K562 (cell line): ENCODE results near the gene RNF144A. TPM values are rescaled to one million over a fixed set of nuclear protein-coding genes. Genes with fewer than 3 reads are reported as not detected.
A peak's percentile ranks its signal among the peaks of the same experiment; 100 is the strongest.

ENCODE experiments used
- FOXM1 ChIP-seq, 2 experiments: fragments of 450-650 bp in 1 of 2; sonication (generic) in 1 of 2; formaldehyde crosslinking in 1 of 2; IDR thresholded peaks; 2 replicates each; pipeline versions ENCODE4 v1.6.1 to v1.9.0; 2017 to 2022; ENCODE audit warnings: low read depth in 2 of 2, mild to moderate bottlenecking in 2 of 2, missing genetic modification reagents in 1 of 2, moderate library complexity in 1 of 2
- KLF1 ChIP-seq: fragments of 450-650 bp; IDR thresholded peaks from 2 replicates; pipeline ENCODE4 v1.6.1; 2016; ENCODE audit warnings: missing genetic modification characterization, missing compliant biosample characterization
- MEF2A ChIP-seq: IDR thresholded peaks from 2 replicates; pipeline ENCODE4 v1.6.1; 2011; ENCODE audit warnings: low read depth, mild to moderate bottlenecking, low read length, moderate library complexity; ENCODE audit not compliant: control insufficient read depth
- POLR2A ChIP-seq: fragments of 450-650 bp; conservative IDR thresholded peaks from 2 replicates; pipeline ENCODE4 v1.6.1; 2016
- POLR3G ChIP-seq: IDR thresholded peaks from 2 replicates; pipeline ENCODE4 v1.6.1; 2011; ENCODE audit not compliant: insufficient read length, insufficient replicate concordance; ENCODE audit errors: extremely low read depth
- RBBP5 ChIP-seq: fragments of 200-600 bp; sonication (generic); IDR thresholded peaks from 2 replicates; pipeline ENCODE4 v1.6.1; 2012; ENCODE audit warnings: borderline replicate concordance, mild to moderate bottlenecking, low read length, control low read depth, inconsistent platforms; ENCODE audit not compliant: insufficient read depth, poor library complexity, severe bottlenecking
- SMARCB1 ChIP-seq: IDR thresholded peaks from 2 replicates; pipeline ENCODE4 v1.6.1; 2011; ENCODE audit warnings: improper control_type of control experiment, low read depth; ENCODE audit not compliant: insufficient read length
- TCF15 ChIP-seq: fragments of 250-450 bp; sonication (Bioruptor Pico); IDR thresholded peaks from 2 replicates; pipeline ENCODE4 v1.8.0; 2022; ENCODE audit warnings: moderate library complexity, mild to moderate bottlenecking, inconsistent platforms
- TFAP4 ChIP-seq: sonication (generic); formaldehyde crosslinking; IDR thresholded peaks from 2 replicates; pipeline ENCODE4 v1.8.0; 2022; ENCODE audit warnings: missing genetic modification reagents, mild to moderate bottlenecking, moderate library complexity, borderline replicate concordance
- ZBTB12 ChIP-seq: fragments of 250-450 bp; sonication (Bioruptor Pico); IDR thresholded peaks from 2 replicates; pipeline ENCODE4 v1.4.0; 2020
- polyA plus RNA-seq, 8 experiments: library from polyadenylated mRNA; depleted of rRNA in 4 of 8; stranded (reverse) in 5 of 8; unstranded in 3 of 8; fragments of >200 nt; fragmentation: Nextera tagmentation in 2 of 8; fragmentation: Illumina TruSeq in 1 of 8; extraction: Ambion mirVana in 2 of 8; extraction: Trizol in 1 of 8; gene quantifications; 2 replicates each; pipeline versions ENCODE4 v1.2.1 to v1.2.3, GENCODE V29; 2011 to 2014; ENCODE audit warnings: inconsistent platforms in 1 of 8, missing spikeins in 1 of 8
- total RNA-seq, 7 experiments: library from RNA; depleted of rRNA in 6 of 7; stranded (reverse); fragments of >200 nt in 6 of 7; fragmentation: Illumina TruSeq in 2 of 7; extraction: Trizol in 2 of 7; gene quantifications; 2 replicates each; pipeline versions ENCODE4 v1.2.1 to v1.2.3, GENCODE V29; 2011 to 2021; ENCODE audit warnings: low replicate concordance in 1 of 7
- TF ChIP-seq, protein P1 (sequence below): sonication (generic); IDR thresholded peaks from 2 replicates; pipeline ENCODE4 v1.6.1; 2016
- TF ChIP-seq, protein P2 (sequence below): sonication (generic); formaldehyde crosslinking; IDR thresholded peaks from 2 replicates; pipeline ENCODE4 v1.8.1; 2023; ENCODE audit warnings: mild to moderate bottlenecking, missing genetic modification reagents
- TF ChIP-seq, protein P3 (sequence below): sonication (generic); formaldehyde crosslinking; IDR thresholded peaks from 2 replicates; pipeline ENCODE4 v1.8.0; 2022; ENCODE audit warnings: mild to moderate bottlenecking, missing genetic modification reagents
- TF ChIP-seq, protein P4 (sequence below): sonication (generic); formaldehyde crosslinking; IDR thresholded peaks from 2 replicates; pipeline ENCODE4 v1.9.0; 2022; ENCODE audit warnings: mild to moderate bottlenecking, missing genetic modification reagents

RNF144A gene
- total and polyA plus RNA-seq, 9 of the 15 experiments (the other 6 are each of a cell fraction or from before 2014, with no cell fraction given) = 0.96 to 11.3 (median 6.2) TPM

DNA sequence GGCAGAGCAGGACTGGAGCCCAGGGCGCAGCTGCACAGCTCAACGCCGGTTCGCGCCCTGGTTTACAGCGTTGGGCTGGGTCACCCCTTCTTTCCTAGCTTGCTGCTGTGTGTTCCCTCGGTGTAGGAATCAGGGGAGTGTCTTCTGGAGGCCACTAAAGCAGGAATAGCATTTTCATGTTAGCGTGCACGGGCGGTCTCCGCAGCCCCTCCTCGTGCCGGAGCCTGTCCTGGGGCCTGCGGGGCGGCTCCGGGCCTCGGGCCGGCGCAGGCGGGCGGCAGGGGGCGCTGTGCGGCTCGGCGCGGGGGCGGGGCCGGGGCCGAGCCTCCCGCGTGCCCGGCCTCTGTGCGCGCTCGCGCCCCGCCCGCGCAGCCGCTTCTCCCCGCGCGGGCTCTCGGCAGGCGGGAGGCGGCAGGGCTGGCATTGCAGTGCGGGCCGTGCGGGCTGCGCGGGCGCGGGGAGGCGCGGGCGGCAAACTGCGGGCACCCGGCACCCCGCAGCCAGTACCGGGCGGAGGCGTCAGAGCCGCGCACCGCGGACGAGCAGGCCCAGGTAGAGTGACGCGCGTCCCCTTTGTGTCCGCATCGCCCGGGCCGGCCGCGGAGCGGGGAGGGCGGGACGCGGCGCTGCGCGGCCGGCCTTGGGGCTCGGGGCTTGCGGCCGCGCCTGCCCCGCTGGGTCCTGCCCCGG is at the start of gene RNF144A (continued):
- TF ChIP-seq SMARCB1 (no peak), RBBP5 (peak; percentile 69), TFAP4 (CRISPR knock-in tag) (peak; percentile 34; the same call in 1 of the 2 replicates), TCF15 (CRISPR knock-in tag) (no peak), MEF2A (no peak), POLR3G (no peak), KLF1 (tag) (no peak), ZBTB12 (no peak), FOXM1 (IDR thresholded peaks at IDR 0.05; ENCODE audit: low read depth) (no peak), FOXM1 (CRISPR knock-in tag; IDR thresholded peaks at IDR 0.05; ENCODE audit: low read depth) (no peak), POLR2A (no peak)
- TF ChIP-seq, protein P1, sequence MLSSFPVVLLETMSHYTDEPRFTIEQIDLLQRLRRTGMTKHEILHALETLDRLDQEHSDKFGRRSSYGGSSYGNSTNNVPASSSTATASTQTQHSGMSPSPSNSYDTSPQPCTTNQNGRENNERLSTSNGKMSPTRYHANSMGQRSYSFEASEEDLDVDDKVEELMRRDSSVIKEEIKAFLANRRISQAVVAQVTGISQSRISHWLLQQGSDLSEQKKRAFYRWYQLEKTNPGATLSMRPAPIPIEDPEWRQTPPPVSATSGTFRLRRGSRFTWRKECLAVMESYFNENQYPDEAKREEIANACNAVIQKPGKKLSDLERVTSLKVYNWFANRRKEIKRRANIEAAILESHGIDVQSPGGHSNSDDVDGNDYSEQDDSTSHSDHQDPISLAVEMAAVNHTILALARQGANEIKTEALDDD = no peak
- TF ChIP-seq, protein P2, sequence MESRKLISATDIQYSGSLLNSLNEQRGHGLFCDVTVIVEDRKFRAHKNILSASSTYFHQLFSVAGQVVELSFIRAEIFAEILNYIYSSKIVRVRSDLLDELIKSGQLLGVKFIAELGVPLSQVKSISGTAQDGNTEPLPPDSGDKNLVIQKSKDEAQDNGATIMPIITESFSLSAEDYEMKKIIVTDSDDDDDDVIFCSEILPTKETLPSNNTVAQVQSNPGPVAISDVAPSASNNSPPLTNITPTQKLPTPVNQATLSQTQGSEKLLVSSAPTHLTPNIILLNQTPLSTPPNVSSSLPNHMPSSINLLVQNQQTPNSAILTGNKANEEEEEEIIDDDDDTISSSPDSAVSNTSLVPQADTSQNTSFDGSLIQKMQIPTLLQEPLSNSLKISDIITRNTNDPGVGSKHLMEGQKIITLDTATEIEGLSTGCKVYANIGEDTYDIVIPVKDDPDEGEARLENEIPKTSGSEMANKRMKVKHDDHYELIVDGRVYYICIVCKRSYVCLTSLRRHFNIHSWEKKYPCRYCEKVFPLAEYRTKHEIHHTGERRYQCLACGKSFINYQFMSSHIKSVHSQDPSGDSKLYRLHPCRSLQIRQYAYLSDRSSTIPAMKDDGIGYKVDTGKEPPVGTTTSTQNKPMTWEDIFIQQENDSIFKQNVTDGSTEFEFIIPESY (CRISPR knock-in tag) = peak; percentile 96
- TF ChIP-seq, protein P3, sequence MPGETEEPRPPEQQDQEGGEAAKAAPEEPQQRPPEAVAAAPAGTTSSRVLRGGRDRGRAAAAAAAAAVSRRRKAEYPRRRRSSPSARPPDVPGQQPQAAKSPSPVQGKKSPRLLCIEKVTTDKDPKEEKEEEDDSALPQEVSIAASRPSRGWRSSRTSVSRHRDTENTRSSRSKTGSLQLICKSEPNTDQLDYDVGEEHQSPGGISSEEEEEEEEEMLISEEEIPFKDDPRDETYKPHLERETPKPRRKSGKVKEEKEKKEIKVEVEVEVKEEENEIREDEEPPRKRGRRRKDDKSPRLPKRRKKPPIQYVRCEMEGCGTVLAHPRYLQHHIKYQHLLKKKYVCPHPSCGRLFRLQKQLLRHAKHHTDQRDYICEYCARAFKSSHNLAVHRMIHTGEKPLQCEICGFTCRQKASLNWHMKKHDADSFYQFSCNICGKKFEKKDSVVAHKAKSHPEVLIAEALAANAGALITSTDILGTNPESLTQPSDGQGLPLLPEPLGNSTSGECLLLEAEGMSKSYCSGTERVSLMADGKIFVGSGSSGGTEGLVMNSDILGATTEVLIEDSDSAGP (CRISPR knock-in tag) = no peak
- TF ChIP-seq, protein P4, sequence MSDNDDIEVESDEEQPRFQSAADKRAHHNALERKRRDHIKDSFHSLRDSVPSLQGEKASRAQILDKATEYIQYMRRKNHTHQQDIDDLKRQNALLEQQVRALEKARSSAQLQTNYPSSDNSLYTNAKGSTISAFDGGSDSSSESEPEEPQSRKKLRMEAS (CRISPR knock-in tag) = peak; percentile 95
